Ovary (tissue), 3 donors: ENCODE results near the gene ANAPC10.

ENCODE experiments used
- CTCF ChIP-seq, 3 donors: fragments of 450-650 bp in 2 of 3; fragments of 200-600 bp in 1 of 3; IDR thresholded peaks; one replicate each; pipeline versions ENCODE4 v1.5.1 to v1.8.0; 2016 to 2022; ENCODE audit warnings: antibody characterized with exemption in 3 of 3, mild to moderate bottlenecking in 1 of 3
- EP300 ChIP-seq: sonication (generic); formaldehyde crosslinking; IDR thresholded peaks from one replicate; pipeline ENCODE4 v1.6.1; 2017; ENCODE audit warnings: antibody characterized with exemption
- donor health status: DM: no; HTN: no; CAD: no.

GRCh38 chr4:145047151-145047550, 50.8 kb downstream of the ANAPC10 start:
- no peak for TF ChIP-seq CTCF (IDR thresholded peaks at IDR 0.05)
- no peak for TF ChIP-seq EP300
